K562 (cell line): ENCODE measurements around the gene RSPH9. TPM values are rescaled to one million over a fixed set of nuclear protein-coding genes. Genes with fewer than 3 reads are reported as not detected.

Source experiments
- ARHGAP35 ChIP-seq: fragments of 450-650 bp; IDR thresholded peaks from 2 replicates; pipeline ENCODE4 v1.6.1; 2018; ENCODE audit not compliant: partially characterized antibody
- ATF3 ChIP-seq, 2 experiments: fragments of 450-650 bp in 1 of 2; sonication (generic) in 1 of 2; formaldehyde crosslinking in 1 of 2; IDR thresholded peaks in 1 of 2; conservative IDR thresholded peaks in 1 of 2; 2 replicates each; pipeline versions ENCODE4 v1.6.1 to v1.8.1; 2016 to 2023; ENCODE audit warnings: mild to moderate bottlenecking in 2 of 2, moderate library complexity in 2 of 2, inconsistent platforms in 1 of 2, missing genetic modification reagents in 1 of 2
- ATF7 ChIP-seq: fragments of 450-650 bp; IDR thresholded peaks from 2 replicates; pipeline ENCODE4 v1.7.1; 2014; ENCODE audit warnings: mild to moderate bottlenecking, moderate library complexity
- BDP1 ChIP-seq: IDR thresholded peaks from 3 replicates; pipeline ENCODE4 v1.6.1; 2011; ENCODE audit not compliant: insufficient read length, insufficient read depth
- CEBPB ChIP-seq: fragments of 450-650 bp; IDR thresholded peaks from 2 replicates; pipeline ENCODE4 v1.6.1; 2016; ENCODE audit warnings: missing genetic modification characterization, missing compliant biosample characterization
- CREB3 ChIP-seq: fragments of 450-650 bp; conservative IDR thresholded peaks from 2 replicates; pipeline ENCODE4 v1.6.1; 2016; ENCODE audit warnings: missing genetic modification characterization, low read depth, mild to moderate bottlenecking, missing compliant biosample characterization, moderate library complexity
- IRF9 ChIP-seq: fragments of 450-650 bp; IDR thresholded peaks from 2 replicates; pipeline ENCODE4 v1.6.1; 2016; ENCODE audit warnings: missing biosample characterization, missing genetic modification characterization
- JUND ChIP-seq, 2 experiments: IDR thresholded peaks; 2 replicates in 1 of 2; 3 replicates in 1 of 2; pipeline ENCODE4 v1.6.1; 2011; ENCODE audit warnings: borderline replicate concordance in 2 of 2, low read depth in 2 of 2, low read length in 2 of 2, improper control_type of control experiment in 1 of 2, missing biosample characterization in 1 of 2, missing genetic modification characterization in 1 of 2, missing genetic modification reagents in 1 of 2
- KLF16 ChIP-seq: IDR thresholded peaks from 2 replicates; pipeline ENCODE4 v1.6.1; 2016; ENCODE audit warnings: antibody characterized with exemption
- L3MBTL2 ChIP-seq: fragments of 450-650 bp; IDR thresholded peaks from 2 replicates; pipeline ENCODE4 v1.6.1; 2016; ENCODE audit warnings: mild to moderate bottlenecking, moderate library complexity
- PATZ1 ChIP-seq: fragments of 250-450 bp; sonication (Bioruptor Pico); IDR thresholded peaks from 2 replicates; pipeline ENCODE4 v1.5.0; 2020; ENCODE audit warnings: mild to moderate bottlenecking, borderline replicate concordance
- RAD21 ChIP-seq, 2 experiments: fragments of 250-450 bp in 1 of 2; fragments of 450-650 bp in 1 of 2; sonication (Bioruptor Pico) in 1 of 2; formaldehyde crosslinking in 1 of 2; IDR thresholded peaks in 1 of 2; conservative IDR thresholded peaks in 1 of 2; 2 replicates each; pipeline versions ENCODE4 v1.4.0 to v1.8.0; 2020 to 2022; ENCODE audit warnings: mild to moderate bottlenecking in 2 of 2, moderate library complexity in 1 of 2
- THRA ChIP-seq: fragments of 450-650 bp; IDR thresholded peaks from 2 replicates; pipeline ENCODE4 v1.6.1; 2017; ENCODE audit warnings: mild to moderate bottlenecking, moderate library complexity
- THRB ChIP-seq: fragments of 450-650 bp; formaldehyde crosslinking; conservative IDR thresholded peaks from 2 replicates; pipeline ENCODE4 v1.4.0; 2022; ENCODE audit warnings: mild to moderate bottlenecking, missing genetic modification characterization
- ZBTB12 ChIP-seq: fragments of 250-450 bp; sonication (Bioruptor Pico); IDR thresholded peaks from 2 replicates; pipeline ENCODE4 v1.4.0; 2020
- ZNF316 ChIP-seq: fragments of 450-650 bp; IDR thresholded peaks from 2 replicates; pipeline ENCODE4 v1.6.1; 2016
- polyA plus RNA-seq, 8 experiments: library from polyadenylated mRNA; depleted of rRNA in 4 of 8; stranded (reverse) in 5 of 8; unstranded in 3 of 8; fragments of >200 nt; fragmentation: Nextera tagmentation in 2 of 8; fragmentation: Illumina TruSeq in 1 of 8; extraction: Ambion mirVana in 2 of 8; extraction: Trizol in 1 of 8; gene quantifications; 2 replicates each; pipeline versions ENCODE4 v1.2.1 to v1.2.3, GENCODE V29; 2011 to 2014; ENCODE audit warnings: inconsistent platforms in 1 of 8, missing spikeins in 1 of 8
- total RNA-seq, 7 experiments: library from RNA; depleted of rRNA in 6 of 7; stranded (reverse); fragments of >200 nt in 6 of 7; fragmentation: Illumina TruSeq in 2 of 7; extraction: Trizol in 2 of 7; gene quantifications; 2 replicates each; pipeline versions ENCODE4 v1.2.1 to v1.2.3, GENCODE V29; 2011 to 2021; ENCODE audit warnings: low replicate concordance in 1 of 7

Gene RSPH9
- total and polyA plus RNA-seq, 9 of the 15 experiments (the other 6 are each of a cell fraction or from before 2014, with no cell fraction given), result 0.05 to 0.60 (median 0.39) TPM; not detected in 6

GRCh38 chr6:43714311-43715055 is 69.6 kb downstream of the RSPH9 start (continued):
- TF ChIP-seq ATF7 (peak; percentile 85), ARHGAP35 (no peak), CREB3 (tag) (no peak), BDP1 (no peak), JUND (IDR thresholded peaks at IDR 0.05; ENCODE audit: borderline replicate concordance, low read depth, low read length) (peak; percentile 75), JUND (tag; IDR thresholded peaks at IDR 0.05; ENCODE audit: borderline replicate concordance, low read depth, low read length) (no peak; the same call in 2 of the 3 replicates), THRA (no peak), ZBTB12 (CRISPR knock-in tag) (no peak), IRF9 (tag) (no peak; the same call in 1 of the 2 replicates), PATZ1 (CRISPR knock-in tag) (no peak), KLF16 (peak; percentile 67; the same call in 1 of the 2 replicates), ZNF316 (no peak), THRB (CRISPR knock-in tag) (0 out of 2 replicates have a peak, but pooled peaks have one; percentile 61), RAD21 (CRISPR knock-in tag; conservative IDR thresholded peaks at IDR 0.05 in 1 of 2, IDR thresholded peaks at IDR 0.05 in 1 of 2) (no peak), ATF3 (IDR thresholded peaks at IDR 0.05) (peak; percentile 74), ATF3 (CRISPR knock-in tag; conservative IDR thresholded peaks at IDR 0.05) (no peak), CEBPB (peak; percentile 76), L3MBTL2 (peak; percentile 55; the same call in 1 of the 2 replicates)
